HG03457 (cell line): ENCODE measurements around the gene LAMB1.
"Not testable (repeated sequence)": the region's sequence is repeated elsewhere in the genome, so short reads cannot be mapped to it uniquely, and the experiment has no call there.

ENCODE experiments used
- ATAC-seq: cut with Tn5 transposase; IDR thresholded peaks from one replicate; pipeline ENCODE4 v1.9.1; 2021; ENCODE audit warnings: moderate number of reproducible peaks; ENCODE audit not compliant: unreplicated experiment

Gene LAMB1

DNA sequence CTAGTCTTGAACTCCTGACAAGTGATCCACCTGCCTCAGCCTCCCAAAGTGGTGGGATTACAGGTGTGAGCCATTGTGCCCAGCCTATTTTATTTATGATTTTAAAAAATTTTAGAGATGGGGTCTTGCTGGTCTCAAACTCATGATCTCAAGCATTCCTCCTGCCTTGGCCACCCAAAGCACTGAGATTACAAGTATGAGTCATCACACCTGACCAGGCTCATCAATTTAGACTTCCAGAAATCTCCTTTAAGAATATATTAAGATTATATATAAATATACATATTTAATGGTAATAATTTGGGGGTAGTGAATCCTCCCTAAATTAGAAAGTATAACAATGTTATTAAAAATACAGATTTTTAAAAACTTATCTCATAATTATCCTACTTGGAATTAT, 29.1 kb downstream of the LAMB1 start:
- ATAC-seq = no peak

DNA sequence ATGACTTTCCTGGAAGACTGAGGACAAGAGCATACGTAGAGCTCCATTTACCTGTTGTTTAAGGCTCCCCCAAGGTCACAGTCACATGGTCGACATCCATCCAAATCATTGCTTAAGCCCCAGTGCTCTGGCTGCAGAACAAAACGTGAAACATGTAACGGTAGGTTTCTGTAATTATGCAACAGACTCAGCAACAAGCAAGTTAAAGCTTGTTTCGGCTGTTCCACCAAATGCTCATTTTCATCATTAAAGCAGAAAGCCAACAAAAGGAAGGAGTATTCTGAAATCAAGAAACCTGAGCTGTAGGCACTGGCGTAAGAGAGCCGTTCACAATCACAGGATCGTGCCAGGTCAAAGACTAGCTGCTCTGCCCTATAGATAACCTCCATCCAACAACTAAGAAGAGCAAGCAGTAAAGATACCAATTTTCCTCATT, 30.0 kb downstream of the LAMB1 start:
- ATAC-seq = no peak

DNA sequence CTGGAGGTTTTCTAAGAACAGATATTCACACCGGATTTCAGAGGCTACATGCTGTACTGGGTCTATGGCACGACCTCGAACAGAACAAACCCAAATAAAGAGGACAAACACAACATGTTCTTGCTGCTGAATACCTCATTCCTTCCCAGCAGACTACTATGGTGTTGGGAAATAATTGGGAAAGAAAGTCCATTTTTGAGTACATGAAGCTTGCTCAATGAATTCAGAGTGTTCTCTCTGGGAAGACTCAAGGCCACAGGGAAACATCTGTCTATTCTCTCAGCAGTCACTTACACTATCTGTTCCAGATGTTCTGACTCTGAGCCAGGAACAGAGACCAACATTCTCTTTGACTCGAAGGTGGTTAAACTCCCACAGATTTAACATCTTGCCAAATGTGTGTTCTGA, 30.9 kb downstream of the LAMB1 start:
- no peak for ATAC-seq

DNA sequence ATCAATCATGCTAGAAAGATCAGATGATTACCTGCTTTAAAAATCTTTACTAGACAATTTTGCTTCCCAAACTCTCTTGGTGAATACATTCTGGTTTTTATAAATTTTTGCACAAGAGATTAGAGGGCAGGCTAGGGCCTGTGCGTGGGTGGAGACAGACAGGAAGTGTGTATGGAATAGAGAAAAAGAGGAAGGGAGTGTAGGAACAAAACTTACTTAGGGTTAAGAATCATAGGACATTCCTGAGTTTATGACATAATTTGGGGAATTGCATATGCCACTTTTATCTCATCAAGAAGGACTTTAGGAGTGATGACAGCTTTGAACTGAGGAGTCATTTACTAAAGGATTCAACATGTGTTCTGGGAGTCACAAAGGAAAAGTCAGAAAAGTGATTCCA, 31.3 kb downstream of the LAMB1 start:
- ATAC-seq = no peak

DNA sequence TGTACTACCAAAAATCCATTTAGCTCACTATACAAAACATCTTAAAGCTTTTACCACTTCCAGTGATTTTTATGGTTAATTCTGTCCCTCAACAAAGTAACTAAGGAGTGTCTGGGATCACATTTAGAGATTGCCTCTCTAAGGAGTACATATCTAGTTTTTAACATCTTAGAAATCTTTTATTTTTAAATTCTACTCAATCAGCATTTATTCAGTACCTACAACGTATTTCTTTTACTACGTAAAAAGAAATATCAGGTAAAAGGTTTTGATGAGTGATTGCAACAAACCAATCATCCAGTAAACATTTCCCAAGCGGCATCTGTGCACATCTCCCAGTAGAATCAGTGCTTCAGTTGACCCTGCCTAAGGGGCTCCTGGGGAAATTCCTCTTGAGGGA, 31.9 kb downstream of the LAMB1 start:
- no peak for ATAC-seq

DNA sequence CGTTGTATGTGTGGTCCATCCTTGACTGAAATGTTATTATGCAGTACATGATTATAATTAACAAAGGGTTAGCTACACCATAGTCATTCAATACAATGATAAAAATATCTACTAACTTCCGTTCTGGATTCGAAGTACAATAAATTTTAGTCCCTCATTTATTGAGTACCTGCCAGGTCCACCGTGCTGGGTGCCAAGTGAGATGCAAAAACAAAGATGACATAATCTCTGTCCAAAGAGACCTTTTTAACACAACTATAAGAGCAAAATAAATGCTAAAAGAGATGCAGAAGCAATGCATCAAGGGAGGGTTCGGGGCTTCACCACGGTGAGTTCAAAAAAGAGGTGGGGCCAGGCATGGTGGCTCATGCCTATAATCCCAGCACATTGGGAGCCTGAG, 33.1 kb downstream of the LAMB1 start:
- ATAC-seq = no peak

DNA sequence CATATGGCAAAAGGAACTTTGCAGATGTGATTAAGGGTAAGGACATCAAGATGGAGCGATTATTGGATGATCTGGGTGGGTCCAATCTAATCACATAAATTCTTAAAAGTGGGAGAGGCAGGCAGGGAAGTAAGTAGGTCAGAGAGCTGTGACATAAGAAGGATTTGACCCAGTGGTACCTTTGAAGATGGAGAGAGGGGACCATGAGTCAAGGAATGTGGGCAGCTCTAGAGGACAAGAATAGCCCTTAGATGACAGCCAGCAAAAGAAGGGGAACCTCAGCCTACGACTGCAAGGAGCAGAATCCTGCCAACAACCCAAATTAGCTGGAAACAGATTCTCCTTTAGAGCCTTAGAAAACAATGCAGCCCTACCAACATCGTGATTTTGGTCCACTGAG, 34.5 kb downstream of the LAMB1 start:
- no peak for ATAC-seq

DNA sequence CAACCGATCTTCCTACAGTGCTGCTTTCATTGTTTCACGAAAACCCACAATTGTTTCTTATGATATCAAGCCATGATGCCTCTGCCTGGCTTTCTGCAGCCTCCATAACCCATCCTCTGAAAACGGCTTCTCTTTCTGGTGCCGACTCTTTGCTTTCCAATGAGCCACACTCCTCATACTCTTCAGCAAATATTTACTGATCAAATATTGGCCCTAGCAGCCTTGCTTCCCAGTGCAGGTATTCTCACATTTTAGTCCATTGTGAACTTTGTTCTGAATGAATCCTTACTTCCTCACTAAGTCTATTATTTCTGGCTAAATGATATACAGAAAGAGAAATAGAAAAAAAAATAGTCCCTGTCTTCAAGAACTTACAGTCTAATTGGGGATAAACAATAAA, 35.5 kb downstream of the LAMB1 start:
- ATAC-seq = no peak

DNA sequence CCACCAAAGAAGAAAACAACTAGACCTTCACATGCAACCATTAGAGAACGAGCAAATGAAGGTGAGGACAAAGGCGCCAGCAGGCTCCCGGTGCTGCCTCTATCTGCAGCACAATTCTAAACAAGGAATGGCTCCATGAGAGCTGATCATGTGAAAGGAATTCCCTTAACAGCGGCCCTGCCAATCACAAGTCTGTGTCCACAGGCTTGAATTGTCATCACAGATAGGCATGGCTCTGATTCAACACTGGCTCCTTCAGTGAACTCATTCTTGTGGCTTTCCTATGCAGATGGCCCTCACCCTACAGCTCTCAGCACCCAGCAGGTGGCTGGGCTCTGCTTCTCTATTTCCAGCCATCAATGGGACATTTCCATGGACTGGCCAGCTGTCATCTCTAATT, 36.2 kb downstream of the LAMB1 start:
- no peak for ATAC-seq

DNA sequence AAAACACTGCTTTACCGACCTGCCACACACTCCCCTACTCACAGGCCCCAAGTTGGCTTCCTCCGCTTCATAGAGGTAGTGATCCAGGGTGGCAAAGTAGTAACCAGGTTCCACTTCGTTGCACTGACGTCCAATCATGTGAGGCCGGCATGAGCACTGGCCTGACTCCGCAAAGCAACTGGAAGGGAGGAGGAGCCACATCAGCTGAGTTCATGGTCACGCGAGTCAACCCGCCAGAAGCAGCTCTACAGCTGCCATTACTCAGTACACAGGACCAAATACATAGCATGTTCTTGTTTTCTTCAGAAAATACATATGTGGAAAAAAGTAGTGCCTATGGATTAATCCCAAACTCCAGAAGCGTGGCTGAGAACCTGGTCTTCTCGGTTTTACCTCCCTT, 38.5 kb downstream of the LAMB1 start:
- ATAC-seq = no peak

DNA sequence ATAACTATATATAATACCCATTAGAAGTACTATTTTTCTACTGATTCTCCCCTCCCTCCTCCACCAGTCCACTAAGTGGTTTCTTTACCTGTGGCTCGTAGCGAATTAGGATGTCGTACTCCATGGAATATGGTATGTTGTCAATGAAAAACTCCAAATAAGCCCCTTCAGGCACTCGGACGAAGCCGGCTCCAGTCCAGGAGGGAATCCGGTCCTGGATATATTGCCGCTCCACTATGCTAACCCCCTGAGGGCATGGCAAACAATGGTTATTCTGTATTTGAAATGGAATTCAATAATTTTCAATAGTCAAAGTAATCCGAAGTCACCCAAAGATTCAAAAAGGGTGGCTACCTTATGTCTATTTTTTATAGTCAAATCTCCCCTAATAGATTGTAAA, 40.1 kb downstream of the LAMB1 start:
- ATAC-seq = no peak

DNA sequence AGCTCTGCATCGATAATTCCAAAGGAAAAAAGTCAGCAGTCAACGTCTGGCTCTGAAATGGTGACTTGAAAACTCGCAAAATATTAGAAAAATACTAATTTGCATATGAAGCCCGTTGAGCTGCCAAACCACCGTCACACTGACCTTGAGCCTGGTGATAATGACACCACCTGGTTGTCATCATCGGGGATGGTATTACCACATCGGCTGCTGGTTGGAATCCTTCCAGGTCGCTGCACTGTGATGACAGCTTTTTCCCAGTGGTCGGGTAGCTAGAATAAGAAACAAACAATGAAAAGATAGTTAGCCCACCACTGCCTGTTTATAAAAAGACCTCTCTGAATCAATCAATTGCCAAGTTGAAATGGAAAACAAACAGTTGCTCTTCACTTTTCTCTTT, 41.6 kb downstream of the LAMB1 start:
- ATAC-seq = no peak

DNA sequence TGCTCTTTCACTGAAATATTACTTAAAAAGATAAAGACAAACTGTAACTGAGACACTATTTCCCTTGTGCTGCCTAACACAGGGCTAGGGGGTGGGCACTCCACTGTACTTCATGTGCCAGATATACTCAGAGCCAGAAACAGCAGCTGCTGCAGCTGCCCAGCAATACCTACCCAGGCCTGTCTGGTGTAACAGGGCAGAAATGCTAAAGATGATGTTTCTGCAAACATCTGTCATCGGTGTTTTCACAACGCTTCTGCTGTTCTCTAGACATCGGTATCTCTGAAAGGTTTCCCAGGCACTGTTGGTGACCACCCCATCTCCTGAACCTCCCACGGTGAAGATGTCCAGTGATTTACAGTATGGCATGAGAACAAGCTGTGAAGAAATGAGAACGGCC, 42.7 kb downstream of the LAMB1 start:
- ATAC-seq = no peak

DNA sequence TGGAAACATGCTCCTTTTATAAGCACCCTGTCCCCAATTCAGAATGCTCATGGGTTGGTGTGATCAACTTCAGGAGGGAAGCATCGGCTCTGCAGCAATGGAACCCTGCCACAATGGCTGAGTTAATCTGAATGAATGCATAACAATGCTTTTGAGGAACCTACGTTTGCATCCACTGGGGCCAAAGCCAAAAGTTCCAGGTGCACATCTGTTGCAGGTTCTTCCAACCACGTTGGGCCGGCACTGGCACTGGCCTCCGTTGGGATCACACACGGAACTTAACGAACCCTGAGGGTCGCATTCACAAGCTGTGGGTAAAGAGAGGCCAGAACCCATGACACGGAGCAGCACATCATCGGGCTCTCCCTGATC, 43.4 kb downstream of the LAMB1 start:
- no peak for ATAC-seq

DNA sequence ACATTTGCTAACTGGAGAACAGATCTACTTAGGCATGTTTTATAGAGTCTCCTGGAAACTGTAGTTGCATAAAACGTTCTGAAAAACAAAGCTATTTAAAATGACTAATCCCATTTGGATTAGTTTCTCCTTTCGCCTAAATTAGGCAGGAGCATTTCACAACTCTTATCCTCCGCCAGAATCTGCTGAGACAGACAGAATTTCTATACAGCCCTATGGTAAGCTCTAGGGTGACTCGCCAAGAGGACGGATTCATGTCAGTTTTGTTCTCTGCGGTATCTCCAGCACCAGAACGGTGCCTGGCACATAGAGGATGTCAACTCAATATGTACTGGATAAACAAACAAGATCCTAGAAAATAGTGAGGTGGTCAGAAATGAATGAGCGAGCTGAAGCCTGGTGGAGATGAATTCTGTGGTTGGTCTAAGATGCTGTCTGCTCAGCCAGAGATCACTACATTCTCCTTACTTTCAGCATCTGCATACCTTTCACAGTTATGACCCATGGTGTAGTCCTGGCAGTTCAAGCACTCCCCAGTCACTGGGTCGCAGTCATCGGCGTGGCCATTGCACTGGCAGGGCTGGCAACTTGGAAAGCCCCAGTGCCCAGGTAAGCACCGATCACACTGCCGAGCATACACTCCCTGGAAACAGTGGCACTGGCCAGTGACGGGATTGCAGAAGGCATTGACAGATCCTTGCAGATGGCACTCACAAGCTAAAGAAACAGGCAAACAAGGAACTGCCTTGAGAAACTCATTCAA, 44.0 kb downstream of the LAMB1 start:
- no peak for ATAC-seq

DNA sequence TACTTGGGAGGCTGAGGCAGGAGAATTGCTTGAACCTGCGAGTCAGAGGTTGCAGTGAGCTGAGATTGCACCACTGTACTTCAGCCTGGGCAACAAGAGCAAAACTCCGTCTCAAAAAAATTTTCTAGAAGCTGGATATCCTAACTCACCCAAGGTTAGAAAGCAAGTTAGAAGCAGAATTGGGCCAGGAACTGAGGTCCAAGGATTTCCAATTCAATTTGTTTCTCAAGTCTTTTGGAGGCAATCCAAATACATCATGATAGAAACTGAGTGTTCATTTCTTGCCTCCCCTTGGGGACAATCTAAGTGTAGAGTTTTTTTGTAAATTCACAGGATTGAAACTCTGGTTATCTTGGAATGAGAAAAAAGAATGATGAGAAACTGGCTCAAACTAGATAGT, 45.5 kb downstream of the LAMB1 start:
- no peak for ATAC-seq

DNA sequence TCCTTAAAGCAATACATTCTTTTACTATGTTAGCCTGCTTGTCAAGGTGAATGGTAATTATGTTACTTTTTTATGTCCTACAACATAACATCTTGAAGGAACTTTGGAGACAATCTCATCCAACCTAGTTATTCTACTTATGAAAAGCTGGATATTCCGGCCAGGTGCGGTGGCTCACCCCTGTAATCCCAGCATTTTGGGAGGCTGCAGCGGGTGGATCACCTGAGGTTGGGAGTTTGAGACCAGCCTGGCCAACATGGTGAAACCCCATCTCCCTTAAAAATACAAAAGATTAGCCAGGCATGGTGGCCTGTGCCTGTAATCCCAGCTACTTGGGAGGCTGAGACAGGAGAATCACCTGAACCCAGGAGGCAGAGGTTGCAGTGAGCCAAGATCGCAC, 46.0 kb downstream of the LAMB1 start:
- ATAC-seq = not testable (repeated sequence)

DNA sequence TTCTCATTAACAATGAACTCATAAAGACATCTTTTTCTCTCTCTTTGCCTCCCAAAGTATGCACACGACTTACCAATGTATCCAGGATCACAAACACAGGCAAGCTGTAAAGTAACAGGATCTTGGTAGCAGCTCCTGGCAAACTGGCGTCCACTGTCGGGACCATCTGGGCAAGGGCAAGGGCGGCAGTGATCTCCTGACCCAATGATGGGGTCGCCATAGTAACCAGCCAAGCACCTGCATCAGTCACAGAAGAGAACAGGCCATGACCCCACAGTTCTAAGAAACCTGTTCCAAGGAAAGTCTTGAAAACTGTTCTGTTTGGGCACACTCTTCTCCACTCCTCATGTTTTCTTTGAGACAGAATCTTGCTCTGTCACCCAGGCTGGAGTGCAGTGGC, 47.6 kb downstream of the LAMB1 start:
- ATAC-seq = no peak

DNA sequence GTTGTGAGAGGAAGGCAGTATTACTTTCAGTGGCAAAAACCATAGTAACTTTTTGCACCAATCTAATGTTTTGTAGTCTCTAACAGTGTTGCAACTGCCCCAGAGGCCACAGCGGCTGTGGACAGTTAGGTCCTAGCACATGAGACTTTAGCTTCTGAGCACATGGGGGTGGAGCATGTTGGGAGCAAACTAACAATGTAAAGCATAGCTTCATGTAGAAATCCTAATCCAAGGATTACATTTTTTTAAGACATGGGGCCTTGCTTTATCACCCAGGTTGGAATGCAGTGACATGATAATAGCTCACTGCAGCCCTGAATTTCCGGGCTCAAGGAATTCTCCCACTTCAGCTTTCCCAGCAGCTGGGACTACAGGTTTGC, 49.0 kb downstream of the LAMB1 start:
- no peak for ATAC-seq

DNA sequence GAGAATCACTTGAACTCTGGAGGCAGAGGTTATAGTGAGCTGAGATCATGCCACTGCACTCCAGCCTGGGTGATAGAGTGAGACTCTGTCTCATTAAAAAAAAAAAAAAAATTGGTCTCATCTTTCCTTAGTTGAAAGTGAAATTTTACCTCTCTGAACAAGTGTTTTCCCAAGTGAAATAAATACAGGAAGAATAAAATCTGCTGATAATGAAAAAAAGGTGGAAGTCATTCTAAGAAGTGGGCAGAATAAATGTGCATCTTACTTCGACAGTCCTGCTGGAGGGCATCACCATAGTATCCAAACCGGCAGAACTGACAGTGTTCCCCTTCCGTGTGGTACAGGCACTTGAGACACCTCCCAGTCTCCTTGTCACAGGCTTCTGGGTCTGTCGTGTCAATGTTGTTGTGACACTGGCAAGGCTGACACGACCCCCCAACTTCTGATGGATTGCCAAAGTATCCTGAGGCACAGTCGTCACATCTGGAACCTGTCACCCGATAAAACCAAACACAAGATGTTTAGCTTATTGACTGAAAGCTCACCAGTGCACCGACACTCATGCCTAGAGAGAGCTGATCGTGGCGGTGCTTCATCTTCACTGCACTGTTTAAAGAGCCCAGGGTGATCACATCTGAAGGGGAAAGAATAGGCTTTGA, 49.6 kb downstream of the LAMB1 start:
- ATAC-seq = no peak

DNA sequence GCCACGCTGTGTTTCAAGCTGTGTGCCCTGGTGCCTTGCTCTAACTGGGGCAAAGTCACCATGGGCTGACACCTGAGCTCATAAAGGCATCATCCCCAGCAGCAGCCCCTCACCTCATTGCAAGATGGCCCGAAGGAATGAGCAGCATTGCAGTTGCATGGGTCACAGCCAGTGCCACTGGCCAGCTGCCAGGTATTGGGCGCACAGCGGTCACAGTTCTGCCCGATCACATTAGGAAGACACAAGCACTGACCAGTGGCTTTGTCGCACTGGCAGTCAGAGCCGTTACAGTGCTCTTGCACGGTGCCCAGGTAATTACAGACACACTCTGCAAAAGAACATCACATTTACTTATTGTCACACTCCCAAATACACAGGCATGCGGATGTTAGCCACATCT, 51.1 kb downstream of the LAMB1 start:
- no peak for ATAC-seq

DNA sequence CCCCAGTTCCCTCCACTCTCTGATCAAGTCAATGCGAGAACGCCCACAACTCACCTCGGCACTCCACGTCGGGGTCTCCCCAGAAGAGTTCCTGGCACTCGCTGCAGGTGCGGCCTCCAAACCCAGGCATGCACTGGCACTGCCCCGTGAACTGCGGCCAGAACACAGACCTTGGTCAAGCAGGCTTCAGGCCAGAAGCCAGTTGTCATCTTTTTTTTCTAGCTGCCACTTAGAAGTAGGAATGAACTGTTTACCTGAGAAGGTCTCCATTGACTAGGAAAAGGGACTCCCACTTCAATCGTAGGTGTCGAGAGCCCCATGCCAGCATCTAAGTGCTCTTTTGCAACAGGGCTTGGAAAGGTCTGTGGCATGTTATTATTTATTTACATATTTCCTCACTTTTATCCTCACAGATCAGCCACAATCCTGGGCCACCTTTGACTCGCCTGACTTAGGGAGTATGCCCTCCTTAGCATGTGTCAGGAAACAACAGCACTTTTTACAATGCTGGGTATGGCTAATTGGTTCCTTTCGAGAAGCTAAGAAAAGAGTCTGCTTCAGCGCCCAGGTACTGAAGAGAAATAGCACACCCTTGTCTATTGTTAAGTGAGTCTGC, 51.7 kb downstream of the LAMB1 start:
- ATAC-seq = no peak
